GM12878 (cell line): ENCODE results near the gene CD164L2. TPM values are rescaled to one million over a fixed set of nuclear protein-coding genes. Genes with fewer than 3 reads are reported as not detected.
"Not testable (repeated sequence)": the region's sequence is repeated elsewhere in the genome, so short reads cannot be mapped to it uniquely, and the experiment has no call there.

ENCODE experiments used
- ATAC-seq: fragments of 200-7000 bp; cut with Tn5 transposase; 3 replicates; pipeline ENCODE4 v1.9.1; 2020; ENCODE audit warnings: mild to moderate bottlenecking, moderate library complexity
- BruUV-seq: library from RNA; stranded (reverse); fragments of 400-500 nt; replicated peaks from 2 replicates; lab custom pipeline; 2021; lab: Mats Ljungman, UMichigan
- CTCF ChIA-PET: fragments of 300-600 bp; sonication (Branson Sonifier 250); formaldehyde crosslinking; extraction: SDS; loops from one replicate; lab custom pipeline; 2021; ENCODE audit warnings: inconsistent platforms; lab: Yijun Ruan, JAX
- POLR2A ChIA-PET: fragments of 350-600 bp; formaldehyde crosslinking; extraction: SDS; loops from one replicate; lab custom pipeline; 2021; ENCODE audit warnings: inconsistent platforms; lab: Charles Lee
- RAD21 ChIA-PET: fragments of 300-600 bp; sonication (Branson Sonifier 250); formaldehyde crosslinking; loops from one replicate; lab custom pipeline; 2023; ENCODE audit warnings: antibody characterized with exemption; ENCODE audit not compliant: unreplicated experiment; lab: Charles Lee
- SMC1A ChIA-PET: fragments of 300-600 bp; sonication (Branson Sonifier 250); formaldehyde crosslinking; loops from one replicate; lab custom pipeline; 2023; ENCODE audit not compliant: unreplicated experiment, uncharacterized antibody; lab: Charles Lee
- DNase-seq: peaks from one replicate; pipeline ENCODE4 v3.0.0-alpha.2; 2011; ENCODE audit warnings: low read depth, low spot score
- FAIRE-seq: peaks from 3 replicates; lab custom pipeline; 2011; peaks lifted over from hg19 to GRCh38; lab: Jason Lieb, UNC
- H2AFZ ChIP-seq: 2 replicates; pipeline ENCODE4 v1.6.0; 2011; ENCODE audit warnings: low read depth, low read length, control low read depth; ENCODE audit not compliant: control insufficient read depth
- H3K27ac ChIP-seq: 2 replicates; pipeline ENCODE4 v1.5.1; 2011; ENCODE audit warnings: control low read depth; ENCODE audit not compliant: control insufficient read depth, insufficient read depth
- H3K27me3 ChIP-seq, 2 experiments: replicated peaks in 1 of 2; 2 replicates each; pipeline versions ENCODE4 v1.6.0 to v1.6.1; 2011; ENCODE audit warnings: low read length in 1 of 2; ENCODE audit not compliant: control insufficient read depth in 2 of 2, insufficient read depth in 2 of 2
- H3K36me3 ChIP-seq, 2 experiments: 2 replicates each; pipeline ENCODE4 v1.5.1; 2011; ENCODE audit warnings: low read length in 1 of 2; ENCODE audit not compliant: control insufficient read depth in 2 of 2, insufficient read depth in 2 of 2
- H3K4me1 ChIP-seq: 2 replicates; pipeline ENCODE4 v1.6.1; 2011; ENCODE audit warnings: mild to moderate bottlenecking, low read length, moderate library complexity, mixed read lengths; ENCODE audit not compliant: control insufficient read depth, insufficient read depth
- H3K4me2 ChIP-seq: 2 replicates; pipeline ENCODE4 v1.6.0; 2011; ENCODE audit warnings: control low read depth; ENCODE audit not compliant: control insufficient read depth, insufficient read depth
- H3K4me3 ChIP-seq: fragments of 200-600 bp; sonication (generic); 2 replicates; pipeline ENCODE4 v1.5.1; 2016
- H3K79me2 ChIP-seq: 2 replicates; pipeline ENCODE4 v1.6.0; 2011; ENCODE audit warnings: low read length; ENCODE audit not compliant: control insufficient read depth, insufficient read depth
- H3K9ac ChIP-seq: 2 replicates; pipeline ENCODE4 v1.8.0; 2011; ENCODE audit warnings: low read length, control low read depth, mixed read lengths; ENCODE audit not compliant: control insufficient read depth, insufficient read depth
- H3K9me3 ChIP-seq: replicated peaks from 3 replicates; pipeline ENCODE4 v1.5.1; 2011; ENCODE audit warnings: mild to moderate bottlenecking, low read length; ENCODE audit not compliant: control insufficient read depth, insufficient read depth
- H4K20me1 ChIP-seq: 2 replicates; pipeline ENCODE4 v1.6.0; 2011; ENCODE audit not compliant: control insufficient read depth, insufficient read depth
- BMI1 ChIP-seq: fragments of 450-650 bp; IDR thresholded peaks from 2 replicates; pipeline ENCODE4 v1.6.1; 2016; ENCODE audit warnings: mild to moderate bottlenecking, moderate library complexity, borderline replicate concordance
- CBFB ChIP-seq: IDR thresholded peaks from 2 replicates; pipeline ENCODE4 v1.6.1; 2016; ENCODE audit warnings: antibody characterized with exemption, low read depth
- ETV6 ChIP-seq, 2 experiments: fragments of 450-650 bp in 1 of 2; IDR thresholded peaks in 1 of 2; conservative IDR thresholded peaks in 1 of 2; 2 replicates each; pipeline ENCODE4 v1.6.1; 2014; ENCODE audit warnings: antibody characterized with exemption in 1 of 2, borderline replicate concordance in 1 of 2, low read depth in 1 of 2, mild to moderate bottlenecking in 1 of 2, moderate library complexity in 1 of 2
- RELB ChIP-seq: fragments of 450-650 bp; IDR thresholded peaks from 2 replicates; pipeline ENCODE4 v1.6.1; 2017; ENCODE audit warnings: low read depth, mild to moderate bottlenecking, moderate library complexity
- SMAD5 ChIP-seq: IDR thresholded peaks from 2 replicates; pipeline ENCODE4 v1.6.1; 2016; ENCODE audit warnings: antibody characterized with exemption, low read depth
- SRF ChIP-seq, 2 experiments: IDR thresholded peaks; 2 replicates each; pipeline ENCODE4 v1.6.1; 2011; ENCODE audit warnings: low read depth in 2 of 2, low read length in 2 of 2, mild to moderate bottlenecking in 1 of 2, moderate library complexity in 1 of 2
- ZBTB40 ChIP-seq: fragments of 450-650 bp; IDR thresholded peaks from 2 replicates; pipeline ENCODE4 v1.6.1; 2016; ENCODE audit warnings: mild to moderate bottlenecking, moderate library complexity, borderline replicate concordance
- WGBS: methylation state at CpG from one replicate; pipeline ENCODE4 v1.1.6; 2016; ENCODE audit warnings: low lambda C conversion rate; ENCODE audit not compliant: insufficient replicate concordance, insufficient coverage; ENCODE audit errors: missing lambda C conversion rate; 5-methylcytosine and 5-hydroxymethylcytosine counted together
- in situ Hi-C: fragments of 300-500 bp; cut with MboI; formaldehyde crosslinking; loops from 9 replicates; pipeline ENCODE4 v1.14.3; 2018; ENCODE audit warnings: mixed read lengths
- intact Hi-C: fragments of 100-400 bp; cut with micrococcal nuclease; formaldehyde crosslinking; loops from one replicate; pipeline ENCODE4 v1.14.2; 2022; ENCODE audit not compliant: unreplicated experiment
- polyA plus RNA-seq, 11 experiments: library from polyadenylated mRNA; depleted of rRNA in 4 of 11; unstranded in 6 of 11; stranded (reverse) in 5 of 11; fragments of >200 nt; fragmentation: Nextera tagmentation in 4 of 11; fragmentation: Illumina TruSeq in 1 of 11; extraction: Ambion mirVana in 4 of 11; extraction: Trizol in 1 of 11; gene quantifications; 1 replicate in 1 of 11; 2 replicates in 10 of 11; pipeline versions ENCODE4 v1.2.1 to v1.2.3, GENCODE V29; 2011 to 2016; ENCODE audit warnings: inconsistent platforms in 2 of 11, missing spikeins in 2 of 11, low read depth in 1 of 11
- total RNA-seq, 4 experiments: library from RNA; depleted of rRNA in 3 of 4; stranded (reverse); fragments of >200 nt in 3 of 4; fragmentation: Illumina TruSeq in 1 of 4; extraction: Trizol in 1 of 4; gene quantifications; 2 replicates each; pipeline versions ENCODE4 v1.2.1 to v1.2.3, GENCODE V29; 2013 to 2021

Gene CD164L2
- total and polyA plus RNA-seq, 10 of the 15 experiments (the other 5 are each of a cell fraction or from before 2014, with no cell fraction given), result not detected

GRCh38 chr1:27405598-27406361 is 22.6 kb upstream of the CD164L2 start:
- ChIA-PET RAD21 (interaction anchor here (1.4 kb wide), 1 partner anchor 59 kb away, joined by 3 read pairs; no protein-coding TSS in a partner anchor), CTCF (interaction anchor here (0.7 to 13.5 kb wide), 5 partner anchors 10 to 201 kb away, joined by 3 to 133 read pairs (median 4); partner anchors contain the start of gene AHDC1)
- H3K27ac ChIP-seq, DNase-seq, H3K79me2 ChIP-seq, H4K20me1 ChIP-seq, H3K4me3 ChIP-seq, H2AFZ ChIP-seq, H3K9ac ChIP-seq, ATAC-seq, intact Hi-C loops, H3K9me3 ChIP-seq, H3K4me2 ChIP-seq, BruUV-seq, H3K27me3 ChIP-seq, FAIRE-seq, SMC1A ChIA-PET, in situ Hi-C loops, POLR2A ChIA-PET: not testable (repeated sequence)
- Histone ChIP-seq H3K4me1 (peaks cover 20% of the 10 kb centered on the region), H3K36me3 (peaks cover 16 to 20% of the 10 kb centered on the region in 2 experiments)
- whole genome bisulfite sequencing, result 93% methylated on average over 18 of the region's 18 CpGs

- DNase-seq (no peak), ATAC-seq (no peak), FAIRE-seq (no peak)
- H3K4me2 ChIP-seq, result no peak overlapping the region
- peaks cover 16% of the 10 kb centered on the region for H3K4me1 ChIP-seq
- POLR2A ChIA-PET, result interaction anchor here (1.3 kb wide), 1 partner anchor 11 kb away, joined by 3 read pairs; no protein-coding TSS in a partner anchor
- no peaks in the 10 kb centered on the region for H4K20me1 ChIP-seq
- H3K27me3 ChIP-seq, result no peaks in the 10 kb centered on the region
- H3K36me3 ChIP-seq, result peaks cover 12 to 20% of the 10 kb centered on the region in 2 experiments
- no TSS peak for BruUV-seq
- RAD21 ChIA-PET, result interaction anchor here (1.4 kb wide), 1 partner anchor 60 kb away, joined by 3 read pairs; no protein-coding TSS in a partner anchor
- H3K9me3 ChIP-seq, result no peaks in the 10 kb centered on the region
- no peak overlapping the region for H2AFZ ChIP-seq
- CTCF ChIA-PET, result interaction anchor here (0.7 to 13.5 kb wide), 3 partner anchors 10 to 201 kb away, joined by 3 to 133 read pairs (median 4); partner anchors contain the start of gene AHDC1
- H3K9ac ChIP-seq, result no peak overlapping the region
- H3K79me2 ChIP-seq, result no peaks in the 10 kb centered on the region
- intact Hi-C loops, result no loop called here
- H3K4me3 ChIP-seq, result no peak overlapping the region
- H3K27ac ChIP-seq, result no peak overlapping the region
- no peak for TF ChIP-seq ETV6 (conservative IDR thresholded peaks at IDR 0.05 in 1 of 2, IDR thresholded peaks at IDR 0.05 in 1 of 2; ENCODE audit: borderline replicate concordance in 1 of 2, low read depth in 1 of 2)
- TF ChIP-seq BMI1, result no peak
- no peak for TF ChIP-seq SMAD5
- no peak for TF ChIP-seq ZBTB40
- no peak for TF ChIP-seq SRF (IDR thresholded peaks at IDR 0.05; ENCODE audit: low read depth in 2 of 2, low read length in 2 of 2)
- TF ChIP-seq RELB, result no peak
- TF ChIP-seq CBFB, result no peak
- WGBS, result 94% methylated on average over 13 of the region's 13 CpGs
- in situ Hi-C loops, result no loop called here
- SMC1A ChIA-PET, result interaction anchor here (1.2 kb wide), 1 partner anchor 13 kb away, joined by 5 read pairs; no protein-coding TSS in a partner anchor
Observed at GRCh38 chr1:27405074-27405473, 21.9 kb upstream of the CD164L2 start.
